Measurements from ENCODE around the gene TMOD1.

DNA sequence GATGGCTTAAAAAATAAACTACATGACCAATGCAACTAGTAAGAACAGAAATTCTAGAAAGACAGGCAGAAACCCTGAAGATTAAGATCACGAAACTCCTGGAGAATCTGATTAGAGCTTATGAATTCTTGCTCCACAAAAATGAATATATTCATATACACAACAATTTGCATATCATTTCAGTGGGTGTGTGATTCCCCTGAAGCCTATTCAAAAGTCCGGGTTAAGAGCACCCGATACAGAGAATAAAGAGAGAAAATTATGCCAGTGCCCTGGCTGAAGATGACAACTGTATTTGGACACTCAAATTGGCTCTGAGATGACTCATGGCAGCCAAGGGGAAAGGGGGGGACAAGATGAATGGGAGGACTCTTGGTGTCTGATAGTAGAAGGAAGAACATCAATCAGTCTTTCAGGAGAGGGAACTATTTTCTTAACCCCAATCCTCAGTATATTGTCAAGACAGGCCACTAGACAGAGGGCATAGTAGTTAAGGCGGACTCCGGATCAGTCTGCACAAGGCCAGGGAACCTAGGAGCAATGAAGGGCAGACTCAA lies 6.0 kb downstream of the TMOD1 start:
- TF ChIP-seq, protein P1, sequence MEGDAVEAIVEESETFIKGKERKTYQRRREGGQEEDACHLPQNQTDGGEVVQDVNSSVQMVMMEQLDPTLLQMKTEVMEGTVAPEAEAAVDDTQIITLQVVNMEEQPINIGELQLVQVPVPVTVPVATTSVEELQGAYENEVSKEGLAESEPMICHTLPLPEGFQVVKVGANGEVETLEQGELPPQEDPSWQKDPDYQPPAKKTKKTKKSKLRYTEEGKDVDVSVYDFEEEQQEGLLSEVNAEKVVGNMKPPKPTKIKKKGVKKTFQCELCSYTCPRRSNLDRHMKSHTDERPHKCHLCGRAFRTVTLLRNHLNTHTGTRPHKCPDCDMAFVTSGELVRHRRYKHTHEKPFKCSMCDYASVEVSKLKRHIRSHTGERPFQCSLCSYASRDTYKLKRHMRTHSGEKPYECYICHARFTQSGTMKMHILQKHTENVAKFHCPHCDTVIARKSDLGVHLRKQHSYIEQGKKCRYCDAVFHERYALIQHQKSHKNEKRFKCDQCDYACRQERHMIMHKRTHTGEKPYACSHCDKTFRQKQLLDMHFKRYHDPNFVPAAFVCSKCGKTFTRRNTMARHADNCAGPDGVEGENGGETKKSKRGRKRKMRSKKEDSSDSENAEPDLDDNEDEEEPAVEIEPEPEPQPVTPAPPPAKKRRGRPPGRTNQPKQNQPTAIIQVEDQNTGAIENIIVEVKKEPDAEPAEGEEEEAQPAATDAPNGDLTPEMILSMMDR (IDR thresholded peaks at IDR 0.05; ENCODE audit: low read length) = no peak
- TF ChIP-seq EZH2 (IDR thresholded peaks at IDR 0.05; ENCODE audit: borderline replicate concordance, low read length) = no peak
